Endothelial cell of umbilical vein (primary cell): ENCODE data around the gene DUSP16. TPM values are rescaled to one million over a fixed set of nuclear protein-coding genes. Genes with fewer than 3 reads are reported as not detected.

Source experiments
- BruUV-seq: library from RNA; stranded (reverse); fragments of 400-500 nt; replicated peaks from 2 replicates; lab custom pipeline; 2021; lab: Mats Ljungman, UMichigan
- CTCF ChIA-PET: fragments of 300-600, 350-600 bp; sonication (Branson Sonifier 250); formaldehyde crosslinking; loops from one replicate; lab custom pipeline; 2021; ENCODE audit warnings: antibody characterized with exemption, inconsistent platforms; lab: Charles Lee
- POLR2A ChIA-PET: fragments of 300-600, 350-600 bp; sonication (Branson Sonifier 250); formaldehyde crosslinking; loops from one replicate; lab custom pipeline; 2021; ENCODE audit warnings: antibody characterized with exemption, inconsistent platforms; lab: Charles Lee
- DNase-seq: peaks from one replicate; pipeline ENCODE4 v3.0.0-alpha.2; 2011; ENCODE audit warnings: low read depth, low spot score
- FAIRE-seq: peaks from 2 replicates; lab custom pipeline; 2011; peaks lifted over from hg19 to GRCh38; lab: Jason Lieb, UNC
- H2AFZ ChIP-seq: 2 replicates; pipeline ENCODE4 v1.6.0; 2012; ENCODE audit warnings: low read depth, low read length, control low read depth, inconsistent platforms
- H3K27ac ChIP-seq: 2 replicates; pipeline ENCODE4 v1.5.1; 2011; ENCODE audit warnings: low read depth, mild to moderate bottlenecking, control low read depth, low read length, moderate library complexity; ENCODE audit not compliant: insufficient read depth
- H3K27me3 ChIP-seq, 2 experiments: 2 replicates each; pipeline versions ENCODE4 v1.6.0 to v1.6.1; 2011; ENCODE audit warnings: low read length in 2 of 2, mixed read lengths in 1 of 2; ENCODE audit not compliant: control insufficient read depth in 2 of 2, insufficient read depth in 2 of 2
- H3K36me3 ChIP-seq, 2 experiments: 2 replicates in 1 of 2; 3 replicates in 1 of 2; pipeline ENCODE4 v1.5.1; 2011; ENCODE audit warnings: low read length in 2 of 2, mild to moderate bottlenecking in 1 of 2, moderate library complexity in 1 of 2; ENCODE audit not compliant: control insufficient read depth in 2 of 2, insufficient read depth in 2 of 2; ENCODE audit errors: extremely low read depth in 1 of 2
- H3K4me1 ChIP-seq: 3 replicates; pipeline ENCODE4 v1.5.1; 2011; ENCODE audit warnings: mild to moderate bottlenecking, low read length; ENCODE audit not compliant: control insufficient read depth, insufficient read depth; ENCODE audit errors: extremely low read depth
- H3K4me2 ChIP-seq: 2 replicates; pipeline ENCODE4 v1.6.1; 2011; ENCODE audit warnings: low read length, control low read depth, mixed read lengths; ENCODE audit not compliant: insufficient read depth
- H3K4me3 ChIP-seq, 3 experiments: fragments of 200-600 bp in 1 of 3; sonication (generic), shearing (Covaris generic) in 1 of 3; replicated peaks in 1 of 3; 2 replicates each; pipeline ENCODE4 v1.5.1; 2011 to 2016; ENCODE audit warnings: control low read depth in 3 of 3, low read length in 3 of 3, mild to moderate bottlenecking in 2 of 3, inconsistent platforms in 1 of 3, low read depth in 1 of 3, moderate library complexity in 1 of 3; ENCODE audit not compliant: insufficient read depth in 1 of 3
- H3K79me2 ChIP-seq: 2 replicates; pipeline ENCODE4 v1.6.0; 2012; ENCODE audit warnings: low read length, inconsistent platforms; ENCODE audit not compliant: control insufficient read depth, insufficient read depth
- H3K9ac ChIP-seq: replicated peaks from 2 replicates; pipeline ENCODE3; 2011; ENCODE audit warnings: low read length, control low read depth; ENCODE audit not compliant: insufficient read depth; ENCODE audit errors: extremely low read depth
- H3K9me1 ChIP-seq: replicated peaks from 3 replicates; pipeline ENCODE4 v1.6.0; 2011; ENCODE audit warnings: mild to moderate bottlenecking, low read length; ENCODE audit not compliant: control insufficient read depth, insufficient read depth; ENCODE audit errors: extremely low read depth
- H3K9me3 ChIP-seq: replicated peaks from 2 replicates; pipeline ENCODE4 v1.5.1; 2012; ENCODE audit warnings: low read length, inconsistent platforms; ENCODE audit not compliant: control insufficient read depth, insufficient read depth
- H4K20me1 ChIP-seq: replicated peaks from 2 replicates; pipeline ENCODE3; 2011; ENCODE audit warnings: mild to moderate bottlenecking, low read length; ENCODE audit not compliant: control insufficient read depth, insufficient read depth; ENCODE audit errors: extremely low read depth
- EZH2 ChIP-seq: IDR thresholded peaks from 2 replicates; pipeline ENCODE4 v1.6.1; 2012; ENCODE audit warnings: borderline replicate concordance, low read depth, mild to moderate bottlenecking, moderate library complexity, low read length, inconsistent platforms; ENCODE audit not compliant: severe bottlenecking
- MYC ChIP-seq: IDR thresholded peaks from one replicate; pipeline ENCODE4 v1.6.1; 2011; ENCODE audit warnings: mild to moderate bottlenecking, low read depth, low read length
- POLR2A ChIP-seq: IDR thresholded peaks from 2 replicates; pipeline ENCODE4 v1.6.1; 2012; ENCODE audit warnings: low read depth, mild to moderate bottlenecking, control low read depth, low read length
- dilution Hi-C: fragments of 300-500 bp; cut with MboI; formaldehyde crosslinking; loops from one replicate; pipeline ENCODE4 v1.15.0; 2019; ENCODE audit warnings: low sequenced_read_pairs; ENCODE audit not compliant: extremely low pct_ligation_motif_present
- intact Hi-C: fragments of 100-400 bp; cut with micrococcal nuclease; formaldehyde crosslinking; loops from one replicate; pipeline ENCODE4 v1.10.0; 2022
- polyA plus RNA-seq, 4 experiments: library from polyadenylated mRNA; depleted of rRNA in 3 of 4; stranded (reverse) in 3 of 4; unstranded in 1 of 4; fragments of >200 nt; gene quantifications; 2 replicates each; pipeline versions ENCODE4 v1.2.1 to v1.2.3, GENCODE V29; 2011 to 2012; ENCODE audit warnings: missing spikeins in 1 of 4
- total RNA-seq: library from RNA; stranded (reverse); gene quantifications from 2 replicates; pipeline ENCODE4 v1.2.3, GENCODE V29; 2021
- TF ChIP-seq, protein P1 (sequence below), 2 donors: IDR thresholded peaks; 1 replicate in 1 of 2; 2 replicates in 1 of 2; pipeline ENCODE4 v1.5.1; 2011; ENCODE audit warnings: low read length in 2 of 2, mild to moderate bottlenecking in 2 of 2, moderate library complexity in 2 of 2, control low read depth in 1 of 2, inconsistent platforms in 1 of 2, low read depth in 1 of 2; ENCODE audit not compliant: insufficient read depth in 1 of 2; ENCODE audit errors: extremely low read depth in 1 of 2

Gene DUSP16
- total and polyA plus RNA-seq, 2 donors (not counting 3 experiments of a cell fraction or from before 2014, with no cell fraction given), result 7.4 to 19.5 TPM

DNA sequence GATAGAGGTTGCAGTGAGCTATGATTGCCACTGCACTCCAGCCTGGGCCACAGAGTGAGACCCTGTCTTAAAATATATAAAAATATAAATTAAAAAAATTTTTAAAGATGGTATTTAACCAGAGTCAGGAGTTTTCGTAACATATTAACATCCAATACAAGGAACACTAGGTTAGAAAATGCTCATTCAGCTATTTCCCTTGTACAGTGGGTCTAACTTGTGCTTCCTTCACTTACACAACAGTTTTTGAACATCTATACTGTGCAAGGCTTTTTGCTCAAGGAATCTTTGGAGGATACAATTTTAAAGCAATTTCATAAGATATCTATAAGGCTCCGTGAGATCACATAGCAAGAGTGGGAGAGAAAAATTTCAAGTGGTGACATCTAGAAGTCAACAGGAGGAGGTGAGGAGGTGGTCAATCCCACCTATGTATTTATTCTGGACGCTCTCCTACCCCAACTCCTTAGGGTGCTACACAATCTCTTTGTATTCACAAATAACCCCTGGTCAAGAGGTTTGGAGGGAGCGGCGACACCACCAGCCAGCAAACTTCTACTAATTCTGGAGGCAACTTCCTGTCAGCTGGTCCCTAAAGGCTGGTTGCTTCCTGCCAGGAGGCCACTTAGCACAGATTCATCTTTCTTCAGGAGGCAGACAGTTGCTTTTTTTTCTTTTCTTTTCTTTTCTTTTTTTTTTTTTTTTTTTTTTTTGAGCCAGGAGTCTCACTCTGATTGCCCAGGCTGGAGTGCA lies 22.2 kb downstream of the DUSP16 start:
- no peak overlapping the region for H3K4me2 ChIP-seq
- H4K20me1 ChIP-seq, result peaks cover 2% of the 10 kb centered on the region
- TF ChIP-seq MYC, result no peak
- no peak for TF ChIP-seq POLR2A
- TF ChIP-seq EZH2, result no peak
- TF ChIP-seq, protein P1, sequence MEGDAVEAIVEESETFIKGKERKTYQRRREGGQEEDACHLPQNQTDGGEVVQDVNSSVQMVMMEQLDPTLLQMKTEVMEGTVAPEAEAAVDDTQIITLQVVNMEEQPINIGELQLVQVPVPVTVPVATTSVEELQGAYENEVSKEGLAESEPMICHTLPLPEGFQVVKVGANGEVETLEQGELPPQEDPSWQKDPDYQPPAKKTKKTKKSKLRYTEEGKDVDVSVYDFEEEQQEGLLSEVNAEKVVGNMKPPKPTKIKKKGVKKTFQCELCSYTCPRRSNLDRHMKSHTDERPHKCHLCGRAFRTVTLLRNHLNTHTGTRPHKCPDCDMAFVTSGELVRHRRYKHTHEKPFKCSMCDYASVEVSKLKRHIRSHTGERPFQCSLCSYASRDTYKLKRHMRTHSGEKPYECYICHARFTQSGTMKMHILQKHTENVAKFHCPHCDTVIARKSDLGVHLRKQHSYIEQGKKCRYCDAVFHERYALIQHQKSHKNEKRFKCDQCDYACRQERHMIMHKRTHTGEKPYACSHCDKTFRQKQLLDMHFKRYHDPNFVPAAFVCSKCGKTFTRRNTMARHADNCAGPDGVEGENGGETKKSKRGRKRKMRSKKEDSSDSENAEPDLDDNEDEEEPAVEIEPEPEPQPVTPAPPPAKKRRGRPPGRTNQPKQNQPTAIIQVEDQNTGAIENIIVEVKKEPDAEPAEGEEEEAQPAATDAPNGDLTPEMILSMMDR (IDR thresholded peaks at IDR 0.05; ENCODE audit: extremely low read depth in 1 of 2, insufficient read depth in 1 of 2, low read depth in 1 of 2, low read length in 2 of 2), result no peak
- no peaks in the 10 kb centered on the region for H3K36me3 ChIP-seq
- intact Hi-C loops, result no loop called here
- peaks cover 7% of the 10 kb centered on the region for H3K9me1 ChIP-seq
- H3K79me2 ChIP-seq, result peaks cover 2% of the 10 kb centered on the region
- CTCF ChIA-PET, result no interaction called here
- no peaks in the 10 kb centered on the region for H3K9me3 ChIP-seq
- no peak overlapping the region for H2AFZ ChIP-seq
- H3K4me3 ChIP-seq, result no peak overlapping the region
- FAIRE-seq (no peak), DNase-seq (no peak)
- H3K9ac ChIP-seq, result no peak overlapping the region
- dilution Hi-C loops, result no loop called here
- H3K27me3 ChIP-seq, result no peaks in the 10 kb centered on the region
- no TSS peak for BruUV-seq
- POLR2A ChIA-PET, result no interaction called here
- H3K4me1 ChIP-seq, result no peaks in the 10 kb centered on the region
- H3K27ac ChIP-seq, result no peak overlapping the region
